Pancreas (tissue), 10 donors: ENCODE measurements around the gene SPATA25. TPM values are rescaled to one million over a fixed set of nuclear protein-coding genes. Genes with fewer than 3 reads are reported as not detected.
A peak's percentile ranks its signal among the peaks of the same experiment; 100 is the strongest.

ENCODE experiments used
- ATAC-seq, 4 donors: fragments of 200-7000 bp; cut with Tn5 transposase; one replicate each; pipeline versions ENCODE4 v1.8.0 to v1.9.1; 2020; ENCODE audit warnings: mild to moderate bottlenecking in 4 of 4, moderate library complexity in 4 of 4
- DNase-seq, 6 donors: peaks; one replicate each; pipeline ENCODE4 v3.0.0-alpha.2; 2020
- FAIRE-seq: peaks from 2 replicates; lab custom pipeline; 2012; peaks lifted over from hg19 to GRCh38; lab: Jason Lieb, UNC
- H3K27ac ChIP-seq, 4 donors: fragments of 200-600 bp; sonication (generic); 1 replicate in 3 of 4; 2 replicates in 1 of 4; pipeline versions ENCODE4 v1.5.0 to v1.8.0; 2020
- H3K27me3 ChIP-seq, 4 donors: fragments of 200-600 bp; one replicate each; pipeline ENCODE4 v1.8.0; 2021
- H3K36me3 ChIP-seq, 3 donors: fragments of 200-600 bp; sonication (generic) in 1 of 3; one replicate each; pipeline versions ENCODE4 v1.5.0 to v1.8.0; 2020 to 2021
- H3K4me1 ChIP-seq, 3 donors: fragments of 200-600 bp; one replicate each; pipeline ENCODE4 v1.8.0; 2021
- H3K4me3 ChIP-seq, 4 donors: fragments of 200-600 bp; sonication (generic) in 2 of 4; one replicate each; pipeline versions ENCODE4 v1.5.0 to v1.8.0; 2020 to 2021
- H3K9me3 ChIP-seq, 4 donors: fragments of 200-600 bp; one replicate each; pipeline ENCODE4 v1.8.0; 2021
- WGBS, 2 donors: extraction: QIAGEN DNeasy Blood & Tissue Kit; methylation state at CpG; one replicate each; pipeline ENCODE4 v1.1.7; 2013; 5-methylcytosine and 5-hydroxymethylcytosine counted together
- intact Hi-C, 3 donors: fragments of 100-400 bp; cut with DNase I; formaldehyde crosslinking; loops; one replicate each; pipeline versions ENCODE4 v1.11.1 to v1.14.2; 2022
- polyA plus RNA-seq, 2 donors: library from polyadenylated mRNA; stranded (reverse); fragments of 200-250 nt; gene quantifications; one replicate each; pipeline ENCODE4 v1.2.3, GENCODE V29; 2013
- total RNA-seq, 6 donors: library from RNA; stranded (reverse); fragmentation: NEBNext Ultra II Directional in 4 of 6; extraction: Animal tissue kit (Norgen Biotek cat#: 25700) in 4 of 6; gene quantifications; one replicate each; pipeline versions ENCODE4 v1.2.1 to v1.2.4, GENCODE V29; 2021 to 2023
- TF ChIP-seq, protein P1 (sequence below), 4 donors: fragments of 200-600 bp; sonication (generic) in 3 of 4; IDR thresholded peaks; one replicate each; pipeline versions ENCODE4 v1.5.0 to v1.8.0; 2021; ENCODE audit warnings: antibody characterized with exemption in 4 of 4
- donor health status: healthy with polysubstance abuse.
- donor health status: DM: no; HTN: no; CAD: no; lungs with moderate emphysema.
- donor health status: DM: no; HTN: no; CAD: no.
- donor health status: control.
- donor health status: control.
- donor health status: Bipolar disorder and iron deficiency.
- donor health status: DM: yes; HTN: yes; CAD: no.
- donor health status: DM: no; HTN: no; CAD: no.
- donor health status: DM: no; HTN: no; CAD: no.
- donor health status: DM: yes; HTN: yes; CAD: no.

Gene SPATA25
- total and polyA plus RNA-seq, 8 donors, result 0.55 to 1.7 (median 0.86) TPM

DNA sequence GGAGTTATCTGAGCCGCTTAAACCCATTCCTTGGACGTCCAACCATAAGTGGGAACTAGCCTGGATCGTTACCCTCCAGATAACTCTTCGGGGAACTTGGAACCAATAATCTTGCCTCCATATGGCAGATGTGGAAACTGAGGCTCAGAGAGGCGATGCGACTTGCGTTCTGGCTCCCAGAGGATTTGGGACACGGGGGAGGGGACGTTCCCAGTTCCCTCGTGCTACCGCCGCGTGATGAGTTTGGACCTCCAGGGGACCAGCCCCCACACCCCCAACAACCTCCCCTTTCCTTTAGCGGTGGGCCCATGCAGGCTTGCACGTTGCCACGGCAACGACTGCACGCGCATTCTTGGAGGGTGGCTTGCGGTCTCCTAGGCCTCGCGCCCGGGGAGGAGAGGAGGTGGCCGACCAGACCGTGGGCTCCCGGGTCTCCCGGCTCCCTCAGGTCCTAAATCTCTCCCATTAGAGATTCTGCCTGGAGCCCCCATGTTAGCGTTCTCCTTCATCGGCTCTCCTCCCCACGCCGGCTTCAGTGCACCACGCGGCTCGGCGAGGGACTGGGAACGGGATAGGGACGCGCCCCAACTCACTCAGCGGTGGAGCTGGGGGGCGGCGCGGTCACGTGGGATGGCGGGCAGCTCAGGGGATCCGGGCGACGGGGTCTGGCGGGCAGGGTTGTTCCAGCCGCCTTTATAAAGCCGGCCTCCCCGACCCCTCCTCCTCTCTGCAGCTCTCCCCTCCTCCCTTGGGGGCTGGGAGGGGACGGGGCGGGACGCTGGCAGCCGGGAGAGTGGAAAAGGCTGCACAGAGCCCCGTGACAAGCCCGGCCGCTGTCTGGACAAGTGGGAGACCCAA is 24.3 kb upstream of the SPATA25 start, which contains the start of gene PLTP:
PLTP (minus strand) TSS at position 670 of the 858 bp plus-strand sequence. CDS start 703 bp downstream, outside the sequence.
- DNase-seq (peak; percentile 70 to 84 (median 77)), ATAC-seq (peak; percentile 55 to 62 (median 56)), FAIRE-seq (no peak)
- Histone ChIP-seq H3K36me3 (no peaks in the 10 kb centered on the region), H3K27ac (peak within 1 kb of the TSS; percentile 52 to 82 (median 74)), H3K9me3 (no peaks in the 10 kb centered on the region), H3K4me1 (peaks cover 0 to 3% (median 0%) of the 10 kb centered on the region in 3 donors), H3K27me3 (no peaks in the 10 kb centered on the region), H3K4me3 (peak within 1 kb of the TSS; percentile 29 to 56 (median 46))
- WGBS, 2 donors, result 1 to 2% methylated on average over 42 to 58 of the region's 58 CpGs
- intact Hi-C loops, result no loop called here
- TF ChIP-seq, protein P1, sequence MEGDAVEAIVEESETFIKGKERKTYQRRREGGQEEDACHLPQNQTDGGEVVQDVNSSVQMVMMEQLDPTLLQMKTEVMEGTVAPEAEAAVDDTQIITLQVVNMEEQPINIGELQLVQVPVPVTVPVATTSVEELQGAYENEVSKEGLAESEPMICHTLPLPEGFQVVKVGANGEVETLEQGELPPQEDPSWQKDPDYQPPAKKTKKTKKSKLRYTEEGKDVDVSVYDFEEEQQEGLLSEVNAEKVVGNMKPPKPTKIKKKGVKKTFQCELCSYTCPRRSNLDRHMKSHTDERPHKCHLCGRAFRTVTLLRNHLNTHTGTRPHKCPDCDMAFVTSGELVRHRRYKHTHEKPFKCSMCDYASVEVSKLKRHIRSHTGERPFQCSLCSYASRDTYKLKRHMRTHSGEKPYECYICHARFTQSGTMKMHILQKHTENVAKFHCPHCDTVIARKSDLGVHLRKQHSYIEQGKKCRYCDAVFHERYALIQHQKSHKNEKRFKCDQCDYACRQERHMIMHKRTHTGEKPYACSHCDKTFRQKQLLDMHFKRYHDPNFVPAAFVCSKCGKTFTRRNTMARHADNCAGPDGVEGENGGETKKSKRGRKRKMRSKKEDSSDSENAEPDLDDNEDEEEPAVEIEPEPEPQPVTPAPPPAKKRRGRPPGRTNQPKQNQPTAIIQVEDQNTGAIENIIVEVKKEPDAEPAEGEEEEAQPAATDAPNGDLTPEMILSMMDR (IDR thresholded peaks at IDR 0.05), result no peak

DNA sequence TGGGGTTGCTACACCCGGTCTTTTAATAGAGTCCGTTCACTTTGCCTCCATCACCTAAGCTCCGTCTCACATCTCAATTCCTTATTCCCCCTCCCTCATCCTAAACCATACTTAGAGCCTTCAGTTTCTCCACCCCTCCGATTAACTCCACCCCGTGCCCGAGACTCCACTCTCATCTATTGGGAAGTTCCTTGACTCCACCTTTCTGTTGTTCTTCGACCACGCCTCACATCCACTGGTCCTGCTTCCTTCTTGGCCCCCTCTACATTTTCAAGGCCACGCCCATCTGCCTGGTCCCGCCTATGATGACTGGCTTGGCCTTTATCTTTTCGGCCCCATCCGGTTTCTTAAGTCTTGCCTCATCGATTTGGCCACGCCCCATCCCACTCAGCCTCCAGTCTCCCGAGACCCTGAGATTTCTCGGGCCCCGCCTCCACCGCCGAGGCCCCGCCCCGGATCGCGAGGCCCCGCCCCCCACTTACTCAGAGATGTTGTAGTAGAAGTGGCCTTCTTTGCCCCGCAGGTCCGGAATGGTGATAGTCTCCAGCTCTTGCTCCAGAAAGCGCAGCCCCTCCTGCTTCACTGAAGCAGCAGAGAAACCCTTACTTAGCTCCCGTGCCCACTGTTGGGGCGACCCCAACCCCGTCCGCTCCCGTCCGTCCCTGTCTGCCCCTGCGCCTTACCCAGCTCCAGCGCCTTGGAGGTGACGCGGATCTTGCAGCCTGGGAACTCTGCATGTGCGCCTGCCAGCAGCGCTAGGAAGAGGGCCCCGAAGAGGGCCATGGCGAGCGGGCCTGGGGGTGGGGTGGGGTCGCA is 23.5 kb upstream of the SPATA25 start:
- ATAC-seq (peak; percentile 85 to 93 (median 90)), DNase-seq (peak; percentile 95 to 98 (median 96)), FAIRE-seq (peak; percentile 70)
- Histone ChIP-seq H3K27ac (peak overlapping the region; percentile 52 to 82 (median 74)), H3K4me3 (peak overlapping the region; percentile 29 to 56 (median 46)), H3K27me3 (no peaks in the 10 kb centered on the region), H3K9me3 (no peaks in the 10 kb centered on the region), H3K36me3 (peaks cover 0 to 2% (median 0%) of the 10 kb centered on the region in 3 donors), H3K4me1 (peaks cover 0 to 3% (median 0%) of the 10 kb centered on the region in 3 donors)
- TF ChIP-seq, protein P1 (IDR thresholded peaks at IDR 0.05), result no peak
- intact Hi-C loops, result no loop called here
- WGBS, 2 donors, result 8 to 9% methylated on average over 43 of the region's 43 CpGs

DNA sequence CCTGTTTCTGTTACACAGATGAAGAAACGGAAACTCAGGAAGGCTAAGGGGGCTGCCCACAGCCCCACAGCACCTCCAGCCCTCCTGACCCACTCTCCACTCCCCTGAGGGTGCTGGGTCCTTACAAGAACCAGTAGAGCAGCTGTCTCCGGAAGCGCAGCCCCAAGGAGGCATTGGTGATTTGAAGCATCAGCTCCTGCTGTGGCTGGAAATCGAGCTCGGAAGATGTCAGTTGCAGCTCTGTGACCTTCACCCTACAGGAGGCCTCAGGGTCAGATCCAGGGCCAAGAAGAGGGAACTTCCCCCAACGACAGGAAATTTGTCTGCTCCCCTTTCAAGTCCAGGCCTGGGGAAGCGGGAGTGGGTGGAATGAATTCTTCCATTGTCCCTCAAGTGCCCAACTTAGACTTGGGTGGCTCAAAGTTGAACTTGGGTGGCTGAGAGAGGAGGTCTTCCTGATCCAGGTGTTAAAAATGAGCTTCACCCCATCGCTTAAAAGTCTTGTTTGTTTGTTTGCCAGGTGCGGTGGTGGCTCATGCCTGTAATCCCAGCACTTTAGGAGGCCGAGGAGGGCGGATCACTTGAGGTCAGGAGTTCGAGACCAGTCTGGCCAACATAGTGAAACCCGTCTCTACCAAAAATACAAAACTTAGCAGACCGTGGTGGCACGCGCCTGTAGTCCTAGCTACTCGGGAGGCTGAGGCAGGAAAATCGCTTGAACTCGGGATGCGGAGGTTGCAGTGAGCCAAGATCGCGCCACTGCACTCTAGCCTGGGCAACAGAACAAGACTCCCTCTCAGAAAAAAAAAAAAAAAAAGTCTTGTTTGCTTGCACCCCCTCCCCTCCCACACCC is 22.6 kb upstream of the SPATA25 start:
- peaks cover 0 to 7% (median 0%) of the 10 kb centered on the region in 3 donors for H3K36me3 ChIP-seq
- H3K9me3 ChIP-seq, result no peaks in the 10 kb centered on the region
- TF ChIP-seq, protein P1 (IDR thresholded peaks at IDR 0.05), result no peak
- no peaks in the 10 kb centered on the region for H3K27me3 ChIP-seq
- WGBS, 2 donors, result 78 to 81% methylated on average over 22 of the region's 22 CpGs
- ATAC-seq (no peak), FAIRE-seq (no peak), DNase-seq (peak in 1 of 6 donors; percentile 19)
- peaks cover 0 to 3% (median 0%) of the 10 kb centered on the region in 3 donors for H3K4me1 ChIP-seq
- no peak overlapping the region for H3K27ac ChIP-seq
- H3K4me3 ChIP-seq, result no peak overlapping the region
- intact Hi-C loops, result no loop called here

DNA sequence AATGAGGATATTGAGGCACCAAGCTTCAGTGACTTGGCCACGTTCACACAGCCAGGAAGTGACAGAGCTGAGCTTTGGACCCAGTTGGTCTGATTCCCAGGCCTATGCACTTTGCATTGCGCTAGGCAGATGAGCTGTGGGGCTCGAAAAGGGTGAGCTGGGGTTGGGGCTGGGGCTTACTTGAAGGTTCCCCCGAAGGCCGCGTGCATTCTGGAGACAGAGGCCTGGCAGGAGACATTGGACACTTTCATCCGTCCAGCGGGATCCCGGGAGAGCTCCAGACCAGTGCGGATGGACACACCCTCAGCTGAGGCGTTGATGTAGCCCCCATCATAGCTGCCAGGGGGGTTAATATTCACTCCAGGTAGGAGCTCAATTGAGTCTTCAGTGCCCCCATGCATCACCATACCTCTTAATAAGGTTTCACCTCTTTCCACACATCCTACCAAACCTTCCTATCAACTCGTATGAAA is 21.9 kb upstream of the SPATA25 start:
- H3K27ac ChIP-seq, result no peak overlapping the region
- TF ChIP-seq, protein P1 (IDR thresholded peaks at IDR 0.05), result no peak
- FAIRE-seq, result no peak
- 83 to 84% methylated on average over 12 of the region's 12 CpGs for WGBS, 2 donors
- H3K4me3 ChIP-seq, result no peak overlapping the region
- intact Hi-C loops, result no loop called here
- no peak for ATAC-seq
- no peaks in the 10 kb centered on the region for H3K27me3 ChIP-seq
- no peak for DNase-seq
- no peaks in the 10 kb centered on the region for H3K9me3 ChIP-seq
- peaks cover 0 to 3% (median 0%) of the 10 kb centered on the region in 3 donors for H3K4me1 ChIP-seq
- H3K36me3 ChIP-seq, result peaks cover 0 to 14% (median 0%) of the 10 kb centered on the region in 3 donors
